GM15510 (cell line): ENCODE results near the gene PDK1.

ENCODE experiments used
- POLR2A ChIP-seq: IDR thresholded peaks from 3 replicates; pipeline ENCODE4 v1.6.1; 2011; ENCODE audit warnings: borderline replicate concordance; ENCODE audit not compliant: insufficient read length; ENCODE audit errors: extremely low read depth

The PDK1 gene

DNA sequence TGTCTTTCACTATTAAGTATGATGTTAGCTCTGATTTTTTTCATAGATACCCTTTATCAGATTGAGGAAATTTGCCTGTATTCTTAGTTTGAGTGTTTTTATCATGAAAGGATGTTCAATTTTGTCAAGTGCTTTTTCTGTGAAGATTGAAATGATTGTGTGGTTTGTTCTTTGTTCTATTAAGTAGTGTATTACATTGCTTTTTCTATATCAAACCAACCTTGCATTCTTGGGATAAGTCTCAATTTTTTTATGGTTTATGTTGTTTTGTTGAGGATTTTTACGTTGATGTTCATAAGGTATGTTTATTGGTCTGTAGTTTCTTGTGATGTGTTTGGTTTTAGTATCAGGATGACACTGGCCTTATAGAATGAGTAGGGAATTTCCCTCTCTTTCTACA is 19.1 kb downstream of the PDK1 start:
- no peak for TF ChIP-seq POLR2A

DNA sequence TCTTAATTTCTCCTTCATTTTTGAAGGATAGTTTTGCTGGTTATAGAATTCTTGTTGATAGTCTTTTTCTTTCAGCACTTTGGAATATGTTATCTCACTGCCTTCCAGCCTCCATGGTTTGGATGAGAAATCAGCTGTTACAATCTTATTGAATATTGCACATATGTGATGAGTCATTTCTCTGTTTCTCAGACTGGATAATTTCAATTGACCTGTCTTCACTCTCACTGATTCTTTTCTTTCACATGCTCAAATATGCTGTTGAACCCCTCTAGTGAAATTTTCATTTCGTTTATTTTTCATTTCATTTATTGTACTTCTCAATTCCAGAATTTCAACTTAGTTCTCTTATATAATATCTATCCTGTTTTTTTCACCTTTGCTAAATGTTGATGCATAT is 22.2 kb downstream of the PDK1 start:
- TF ChIP-seq POLR2A, result no peak

- no peak for TF ChIP-seq POLR2A
Observed at GRCh38 chr2:172578860-172579512, 23.1 kb downstream of the PDK1 start.

DNA sequence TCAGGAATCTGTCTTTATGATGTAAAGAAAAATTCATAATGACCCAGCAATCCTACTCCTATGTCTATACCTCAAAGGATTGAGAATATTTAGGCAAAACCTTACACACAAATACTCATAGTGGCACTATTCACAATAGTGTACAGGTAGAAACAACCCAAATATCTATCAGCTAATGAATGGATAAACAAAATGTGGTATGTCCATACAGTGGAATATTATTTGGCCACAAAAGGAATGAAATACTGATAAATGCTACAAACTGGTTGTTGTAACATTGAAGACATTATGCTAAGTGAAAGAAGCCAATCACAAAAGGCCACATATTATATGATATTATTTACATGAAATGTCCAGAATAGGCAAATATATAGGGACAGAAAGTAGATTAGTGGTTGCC is 24.7 kb downstream of the PDK1 start:
- no peak for TF ChIP-seq POLR2A

- no peak for TF ChIP-seq POLR2A
Observed at GRCh38 chr2:172582656-172583055, 26.8 kb downstream of the PDK1 start.

DNA sequence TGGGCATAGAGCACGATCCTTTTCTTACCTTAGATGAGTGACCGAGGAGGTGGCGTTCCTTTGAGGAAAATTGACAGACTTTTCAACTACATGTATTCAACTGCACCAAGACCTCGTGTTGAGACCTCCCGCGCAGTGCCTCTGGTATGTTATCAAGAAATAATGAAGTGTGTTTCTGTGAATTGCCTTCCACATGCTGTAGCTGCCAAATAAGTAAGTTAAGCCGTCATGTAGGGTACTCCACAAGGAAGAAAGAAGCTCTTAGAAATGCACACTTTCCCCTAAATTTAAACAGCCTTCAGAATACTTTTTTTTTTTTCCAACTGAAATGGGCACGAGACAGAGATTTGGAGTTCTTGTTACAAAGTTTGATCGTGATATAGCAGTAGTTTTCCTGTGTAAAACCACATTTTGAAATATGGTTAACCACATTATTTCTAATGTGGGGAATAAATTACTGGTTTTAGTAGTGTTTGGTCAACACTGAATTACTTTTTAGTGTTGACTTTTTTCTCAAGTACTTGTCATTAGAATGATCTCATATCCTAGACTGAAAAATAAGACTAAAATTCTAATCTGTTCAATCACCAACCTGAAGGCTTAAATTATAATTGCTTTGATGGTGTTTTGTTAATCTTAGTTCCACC is 30.5 kb downstream of the PDK1 start:
- no peak for TF ChIP-seq POLR2A

GRCh38 chr2:172588931-172589330 is 33.0 kb downstream of the PDK1 start:
- TF ChIP-seq POLR2A, result no peak

GRCh38 chr2:172596776-172597175 is 40.9 kb downstream of the PDK1 start:
- no peak for TF ChIP-seq POLR2A

DNA sequence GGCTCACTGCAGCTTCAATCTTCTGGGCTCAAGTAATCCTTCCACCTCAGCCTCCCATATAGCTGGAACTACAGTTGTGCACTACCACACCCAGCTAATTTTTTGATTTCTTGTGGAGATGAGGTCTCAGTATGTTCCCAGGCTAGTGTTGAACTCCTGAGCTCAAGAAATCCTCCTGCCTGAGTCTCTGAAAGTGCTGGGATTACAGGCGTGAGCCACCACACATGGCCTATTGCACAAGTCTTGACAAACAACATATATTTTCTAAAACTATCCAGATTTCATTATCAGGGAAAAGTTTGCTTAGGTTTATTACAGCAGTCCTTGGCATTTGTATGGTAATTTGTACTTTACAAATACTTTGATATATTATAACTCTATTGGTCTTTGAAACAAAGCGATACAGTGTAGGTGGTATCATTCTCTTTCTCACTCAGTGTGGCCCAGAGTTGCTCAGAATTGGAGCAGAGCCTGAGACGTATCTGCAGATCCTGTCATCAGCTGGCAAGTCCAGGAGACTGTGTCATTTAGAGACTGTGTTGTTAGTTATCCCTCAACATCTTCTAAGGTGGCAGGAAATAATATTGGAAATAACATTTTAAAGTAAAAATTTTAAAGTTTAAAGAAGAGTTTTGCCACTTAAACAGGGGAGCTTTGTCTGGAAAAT is 41.4 kb downstream of the PDK1 start:
- no peak for TF ChIP-seq POLR2A

GRCh38 chr2:172599947-172600346 is 44.1 kb downstream of the PDK1 start:
- no peak for TF ChIP-seq POLR2A

DNA sequence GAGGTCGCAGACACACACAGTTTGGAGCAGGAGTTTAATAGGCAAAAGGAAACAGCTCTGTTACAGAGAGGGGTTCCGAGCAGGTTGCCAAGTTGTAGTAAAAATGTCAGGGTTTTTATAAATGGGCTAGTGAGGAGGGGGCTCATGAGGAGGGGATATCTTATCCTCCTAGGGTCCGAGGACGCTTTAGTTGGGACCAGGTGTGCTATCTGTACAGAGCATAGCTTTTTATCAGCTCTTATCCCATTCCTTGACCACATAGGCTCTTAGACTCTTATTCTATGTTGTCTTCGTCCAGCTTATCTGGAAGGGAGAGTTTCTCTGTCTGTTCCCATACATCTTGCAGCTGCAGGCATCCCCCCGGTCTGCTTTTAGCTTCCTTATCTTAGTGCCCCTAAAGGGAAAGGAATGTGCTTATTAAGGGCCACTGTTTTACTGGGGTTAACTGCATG is 44.7 kb downstream of the PDK1 start:
- TF ChIP-seq POLR2A, result no peak

DNA sequence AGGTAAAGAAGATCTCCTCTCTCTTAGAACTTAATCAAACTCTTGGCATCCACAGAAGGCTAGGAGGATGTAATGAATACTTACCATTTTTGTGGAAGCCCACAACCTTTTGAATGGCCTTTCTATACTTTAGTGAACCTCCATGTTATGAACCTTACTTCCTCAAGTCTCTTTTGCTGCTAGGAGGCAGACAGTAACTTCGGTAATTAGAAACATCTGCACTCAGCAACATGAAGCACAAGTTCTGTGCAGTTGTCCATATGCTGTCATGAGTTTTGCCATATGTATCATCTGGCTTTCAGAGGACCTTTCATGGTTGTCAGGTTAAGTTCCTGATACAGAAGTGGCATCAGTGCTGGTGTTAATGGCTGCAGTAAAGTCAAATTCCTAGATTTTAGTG is 50.4 kb downstream of the PDK1 start:
- no peak for TF ChIP-seq POLR2A

DNA sequence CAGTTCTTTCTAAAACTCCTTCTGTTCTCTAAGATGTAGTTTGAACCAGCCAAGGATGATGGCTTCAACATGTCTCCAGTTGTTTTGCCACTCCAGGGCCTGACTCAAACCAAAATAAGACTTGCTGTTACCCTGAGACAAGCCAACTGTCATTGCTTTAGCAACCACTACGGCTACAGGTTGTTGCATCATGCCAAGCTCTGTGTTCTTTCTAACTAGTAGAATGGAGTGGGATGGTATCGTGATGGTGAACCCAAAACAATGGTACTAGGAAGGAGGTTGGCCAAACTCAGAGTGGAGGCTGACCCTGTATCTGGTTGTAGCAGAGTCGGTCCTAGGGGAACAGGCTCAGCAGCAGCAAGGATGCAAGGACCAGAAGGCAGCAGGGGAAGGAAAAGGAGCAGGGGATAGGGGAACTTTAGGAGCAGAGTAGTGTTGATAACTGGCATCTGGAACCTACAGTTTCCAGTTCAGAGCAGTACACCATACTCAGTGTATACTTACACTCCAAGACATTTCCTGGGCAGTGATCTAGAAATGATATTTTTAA is 51.6 kb downstream of the PDK1 start:
- no peak for TF ChIP-seq POLR2A

GRCh38 chr2:172609488-172609887 is 53.6 kb downstream of the PDK1 start:
- no peak for TF ChIP-seq POLR2A

DNA sequence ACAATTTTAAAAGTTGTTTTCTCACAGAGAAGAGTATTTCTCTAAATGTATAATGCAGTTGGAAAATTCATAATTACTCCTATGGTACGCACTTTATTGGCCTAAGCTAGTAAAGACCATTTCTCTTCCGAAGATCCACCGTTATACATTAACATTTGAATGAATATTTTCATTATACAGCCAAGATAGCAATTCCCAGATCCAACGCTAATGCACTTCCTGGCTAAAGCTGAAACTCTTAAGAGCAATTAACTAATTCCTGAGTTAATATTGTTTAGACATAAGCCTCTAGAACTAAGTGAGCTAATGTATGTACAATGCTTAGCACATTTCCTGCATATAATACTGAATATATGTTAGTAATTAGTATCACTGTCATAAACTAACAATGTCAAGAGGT is 56.2 kb downstream of the PDK1 start:
- TF ChIP-seq POLR2A, result no peak

DNA sequence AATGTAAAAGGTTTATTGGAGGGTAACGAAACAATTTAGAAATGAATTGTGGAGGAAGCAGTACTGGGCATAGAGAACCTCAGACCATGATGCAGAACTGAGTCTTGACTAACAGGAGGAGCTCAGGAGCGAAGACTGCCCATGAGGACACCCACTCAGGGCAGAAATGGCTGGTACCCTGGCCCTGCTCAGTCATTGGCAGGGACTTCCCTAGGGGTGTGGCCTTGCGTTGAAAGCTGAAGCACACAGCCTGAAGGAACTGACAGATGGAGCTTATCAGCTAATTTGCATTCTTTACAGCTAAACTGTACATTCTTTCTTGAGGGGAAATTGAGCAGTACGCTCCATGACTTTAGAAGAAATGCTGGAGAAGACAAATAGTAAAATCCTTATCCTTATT is 57.1 kb downstream of the PDK1 start:
- no peak for TF ChIP-seq POLR2A

DNA sequence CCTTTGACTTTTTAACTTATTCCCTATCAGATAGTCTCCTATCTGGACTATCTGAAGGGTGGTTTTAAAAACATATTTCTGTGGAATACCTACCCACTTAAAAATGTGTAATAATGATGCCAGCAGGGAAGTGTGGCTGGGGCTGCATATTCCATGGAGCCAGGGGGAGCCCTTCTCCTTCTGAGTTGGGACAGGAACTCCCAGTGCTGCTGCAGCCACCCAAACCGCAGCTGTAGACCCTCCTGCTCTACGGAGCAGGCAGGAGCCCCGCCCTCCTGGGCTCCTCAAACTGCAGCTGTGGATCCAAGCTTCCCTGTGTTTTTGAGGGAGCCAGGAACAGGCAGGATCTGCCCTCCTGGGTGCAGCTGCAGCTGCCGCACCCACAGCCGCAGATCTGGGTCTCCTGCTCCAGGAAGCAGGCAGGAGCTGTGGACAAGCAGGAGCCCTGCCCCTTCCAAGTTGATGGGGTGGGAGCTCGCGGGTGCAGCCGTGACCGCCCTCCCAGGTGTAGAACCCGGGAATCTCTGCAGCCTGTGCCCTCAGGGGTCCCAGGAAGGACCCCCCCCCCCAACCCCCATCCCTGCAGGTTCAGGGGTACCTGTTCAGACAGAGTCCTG is 57.8 kb downstream of the PDK1 start:
- TF ChIP-seq POLR2A, result no peak
